NCI-H146 (cell line): ENCODE data around the gene EFS.
"Not testable (repeated sequence)": the region's sequence is repeated elsewhere in the genome, so short reads cannot be mapped to it uniquely, and the experiment has no call there.

Source experiments
- DNase-seq: peaks from one replicate; lab custom pipeline; 2025; lab: John Stamatoyannopoulos, UW

EFS gene

DNA sequence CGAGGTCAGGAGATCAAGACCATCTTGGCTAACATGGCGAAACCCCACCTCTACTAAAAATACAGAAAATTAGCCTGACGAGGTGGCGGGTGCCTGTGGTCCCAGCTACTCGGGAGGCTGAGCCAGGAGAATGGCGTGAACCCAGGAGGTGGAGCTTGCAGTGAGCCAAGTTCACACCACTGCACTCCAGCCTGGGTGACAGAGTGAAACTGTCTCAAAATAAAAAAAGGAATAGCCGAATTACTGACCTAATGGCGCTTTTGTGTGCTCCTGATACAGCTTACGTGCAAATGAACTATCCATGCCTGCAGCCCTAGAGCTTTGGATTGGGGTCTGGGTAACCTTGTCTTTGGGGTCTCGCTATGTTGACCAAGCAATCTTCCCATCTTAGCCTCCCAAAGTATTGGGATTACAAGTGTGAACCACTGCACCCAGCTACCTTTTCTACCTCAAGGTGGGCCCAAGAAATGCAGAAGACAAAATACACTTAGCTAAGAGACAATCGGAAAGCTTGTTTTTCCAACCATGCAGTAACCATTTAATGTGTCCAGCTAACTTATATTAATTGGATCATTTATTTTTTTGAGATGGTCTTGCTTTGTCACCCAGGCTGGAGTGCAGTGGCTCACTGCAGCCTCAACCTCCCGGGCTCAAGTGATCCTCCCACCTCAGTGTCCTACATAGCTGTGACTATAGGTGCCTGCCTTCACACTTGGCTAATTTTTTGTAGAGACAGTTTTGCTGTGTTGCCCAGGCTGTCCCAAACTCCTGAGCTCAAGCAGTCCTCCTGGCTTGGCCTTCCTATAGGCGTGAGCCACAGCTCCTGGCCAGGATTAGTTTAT lies 38.3 kb downstream of the EFS start:
- DNase-seq, result no peak

- DNase-seq, result not testable (repeated sequence)
Measured at GRCh38 chr14:23325746-23326145, 39.2 kb downstream of the EFS start.

DNA sequence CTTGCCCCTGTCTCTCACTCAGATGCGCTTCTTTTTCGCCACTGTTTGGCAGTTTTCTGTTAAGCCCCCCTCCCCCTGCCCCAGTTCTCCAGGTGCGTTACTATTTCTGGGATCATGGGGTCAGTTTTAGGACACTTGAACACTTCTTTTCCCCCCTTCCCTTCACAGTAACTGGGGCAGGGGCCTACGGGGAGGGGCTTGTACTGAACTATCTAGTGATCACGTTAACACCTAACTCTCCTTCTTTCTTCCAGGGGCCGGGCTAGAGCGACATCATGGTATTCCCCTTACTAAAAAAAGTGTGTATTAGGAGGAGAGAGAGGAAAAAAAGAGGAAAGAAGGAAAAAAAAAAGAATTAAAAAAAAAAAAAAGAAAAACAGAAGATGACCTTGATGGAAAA lies 40.0 kb downstream of the EFS start:
- DNase-seq, result no peak

DNA sequence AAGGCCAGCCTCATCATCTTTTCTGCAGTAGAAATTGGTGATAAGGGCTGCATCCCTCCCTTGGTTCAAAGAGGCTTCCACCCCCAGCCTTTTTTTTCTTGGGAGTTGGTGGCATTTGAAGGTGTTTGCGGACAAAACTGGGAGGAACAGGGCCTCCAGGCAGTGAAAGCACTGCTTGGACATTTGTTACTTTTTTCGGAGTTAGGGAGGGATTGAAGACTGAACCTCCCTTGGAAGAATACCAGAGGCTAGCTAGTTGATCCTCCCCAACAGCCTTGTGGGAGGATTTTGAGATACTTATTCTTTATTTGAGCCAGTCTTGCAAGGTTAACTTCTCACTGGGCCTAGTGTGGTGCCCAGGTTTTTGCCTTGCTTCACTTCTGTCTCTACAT lies 40.5 kb downstream of the EFS start:
- no peak for DNase-seq

DNA sequence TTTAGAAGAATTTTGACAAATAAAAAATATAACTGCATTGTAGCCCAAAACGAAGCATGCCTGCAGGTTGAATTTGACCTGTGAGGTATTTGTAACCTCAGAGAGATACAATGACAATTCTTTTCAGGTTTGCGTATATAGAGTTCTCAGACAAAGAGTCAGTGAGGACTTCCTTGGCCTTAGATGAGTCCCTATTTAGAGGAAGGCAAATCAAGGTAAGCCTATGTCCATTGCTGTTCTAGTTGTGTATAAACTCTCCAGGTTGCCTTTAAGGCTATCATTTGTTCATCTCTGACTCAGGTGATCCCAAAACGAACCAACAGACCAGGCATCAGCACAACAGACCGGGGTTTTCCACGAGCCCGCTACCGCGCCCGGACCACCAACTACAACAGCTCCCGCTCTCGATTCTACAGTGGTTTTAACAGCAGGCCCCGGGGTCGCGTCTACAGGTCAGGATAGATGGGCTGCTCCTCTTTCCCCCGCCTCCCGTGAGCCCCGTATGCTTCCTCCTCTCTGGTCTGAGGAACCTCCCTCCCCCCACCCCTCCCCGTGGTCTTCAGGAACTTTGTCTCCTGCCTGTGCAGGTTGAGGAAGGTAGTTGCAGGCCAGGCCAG lies 41.0 kb downstream of the EFS start:
- DNase-seq, result no peak

DNA sequence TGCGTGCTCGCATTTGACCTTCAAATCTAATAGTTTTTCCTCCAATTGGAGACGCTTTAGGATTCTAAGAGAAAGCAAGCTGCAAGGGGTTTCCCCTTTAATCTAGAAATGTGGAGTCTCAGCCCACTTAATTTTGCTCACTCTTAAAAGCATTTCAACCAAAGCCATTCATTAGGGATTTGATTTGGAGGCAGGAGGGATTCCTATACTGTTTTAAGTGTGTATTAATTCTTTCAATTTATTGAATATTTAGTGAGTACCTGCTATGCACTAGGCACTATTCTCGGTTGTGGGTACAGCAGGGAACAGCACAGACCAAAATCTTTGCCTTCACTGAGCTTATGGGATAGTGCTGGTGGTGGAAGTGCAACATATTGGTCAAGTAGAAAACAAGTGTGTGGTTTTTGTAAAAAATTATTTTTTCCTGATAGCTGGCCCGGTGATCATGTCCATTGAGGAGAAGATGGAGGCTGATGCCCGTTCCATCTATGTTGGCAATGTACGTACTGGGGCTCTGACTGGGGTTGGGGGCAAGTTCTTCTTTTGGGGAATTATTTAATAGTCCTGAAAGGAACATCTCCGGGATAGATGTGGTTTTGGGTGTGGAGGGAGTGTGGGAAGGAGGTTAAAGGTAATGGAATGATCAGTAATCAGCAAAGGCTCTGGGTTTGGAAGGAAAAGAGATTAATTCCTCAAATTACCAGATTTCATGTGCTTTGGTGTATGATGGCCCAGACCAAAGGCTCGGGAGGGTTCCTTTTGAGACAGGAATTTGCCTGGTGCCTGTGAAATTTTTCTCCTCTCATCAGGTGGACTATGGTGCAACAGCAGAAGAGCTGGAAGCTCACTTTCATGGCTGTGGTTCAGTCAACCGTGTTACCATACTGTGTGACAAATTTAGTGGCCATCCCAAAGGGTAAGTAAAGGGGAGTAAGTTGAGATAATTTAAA lies 42.1 kb downstream of the EFS start:
- DNase-seq, result no peak

DNA sequence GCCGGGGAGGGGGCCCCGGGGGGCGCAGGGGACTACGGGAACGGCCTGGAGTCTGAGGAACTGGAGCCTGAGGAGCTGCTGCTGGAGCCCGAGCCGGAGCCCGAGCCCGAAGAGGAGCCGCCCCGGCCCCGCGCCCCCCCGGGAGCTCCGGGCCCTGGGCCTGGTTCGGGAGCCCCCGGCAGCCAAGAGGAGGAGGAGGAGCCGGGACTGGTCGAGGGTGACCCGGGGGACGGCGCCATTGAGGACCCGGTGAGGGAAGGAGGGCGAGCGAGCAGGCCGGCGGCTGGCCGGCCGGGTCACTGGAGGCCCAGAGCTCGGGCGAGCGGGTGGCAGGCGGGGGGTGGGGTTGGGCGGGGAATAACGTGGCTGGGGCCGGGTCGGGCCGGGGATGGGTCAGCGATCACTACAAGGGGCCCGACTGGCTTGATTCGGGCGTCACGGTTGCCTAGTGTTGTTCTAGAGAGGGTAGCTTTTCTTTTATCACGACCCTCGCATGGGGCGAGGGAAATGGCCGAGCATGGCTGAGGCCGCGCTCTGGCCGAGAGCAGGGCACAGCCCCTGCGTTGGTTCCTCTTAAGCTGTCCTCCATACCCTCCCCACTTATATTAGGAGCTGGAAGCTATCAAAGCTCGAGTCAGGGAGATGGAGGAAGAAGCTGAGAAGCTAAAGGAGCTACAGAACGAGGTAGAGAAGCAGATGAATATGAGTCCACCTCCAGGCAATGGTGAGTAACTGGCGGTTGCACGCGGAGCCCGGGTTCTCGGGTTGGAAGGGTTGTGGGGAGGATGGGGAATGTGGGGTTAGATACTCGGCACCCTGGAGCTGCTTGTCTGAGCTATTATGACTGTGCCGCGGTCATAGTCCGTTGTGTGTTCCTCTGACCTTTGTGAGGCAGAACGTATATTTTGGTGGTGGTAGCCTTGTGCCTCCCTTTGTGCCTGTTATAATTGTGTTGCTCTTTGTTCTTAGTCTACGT lies 43.1 kb downstream of the EFS start:
- DNase-seq, result peak; percentile 57

GRCh38 chr14:23320584-23321571 lies 44.1 kb downstream of the EFS start, which contains the start of gene PABPN1:
Gene PABPN1, plus strand, starts transcription at chr14:23321457. Its CDS starts 13 bp downstream, at chr14:23321470.
- peak; percentile 100 for DNase-seq

- DNase-seq, result no peak
Measured at GRCh38 chr14:23319746-23320583, 45.0 kb downstream of the EFS start.

DNA sequence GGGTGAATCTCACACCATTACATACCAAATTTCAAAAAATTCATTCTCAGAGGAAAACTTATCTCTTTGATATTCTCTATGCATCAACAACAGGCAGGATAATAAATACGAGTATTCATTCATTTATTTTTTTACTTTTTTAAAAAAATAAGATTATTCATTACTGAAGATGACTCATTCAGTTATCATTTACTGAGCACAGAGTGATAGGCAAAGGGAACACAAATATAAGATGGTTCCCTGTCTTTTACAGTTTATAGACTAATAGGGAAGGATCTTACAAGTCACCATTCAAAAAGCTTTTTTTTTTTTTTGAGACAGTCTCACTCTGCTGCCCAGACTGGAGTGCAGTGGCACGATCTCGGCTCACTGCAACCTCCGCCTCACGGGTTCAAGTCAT lies 48.7 kb downstream of the EFS start:
- no peak for DNase-seq

- no peak for DNase-seq
Measured at GRCh38 chr14:23310546-23310945, 54.4 kb downstream of the EFS start.

- DNase-seq, result no peak
Measured at GRCh38 chr14:23308721-23309445, 56.1 kb downstream of the EFS start.

DNA sequence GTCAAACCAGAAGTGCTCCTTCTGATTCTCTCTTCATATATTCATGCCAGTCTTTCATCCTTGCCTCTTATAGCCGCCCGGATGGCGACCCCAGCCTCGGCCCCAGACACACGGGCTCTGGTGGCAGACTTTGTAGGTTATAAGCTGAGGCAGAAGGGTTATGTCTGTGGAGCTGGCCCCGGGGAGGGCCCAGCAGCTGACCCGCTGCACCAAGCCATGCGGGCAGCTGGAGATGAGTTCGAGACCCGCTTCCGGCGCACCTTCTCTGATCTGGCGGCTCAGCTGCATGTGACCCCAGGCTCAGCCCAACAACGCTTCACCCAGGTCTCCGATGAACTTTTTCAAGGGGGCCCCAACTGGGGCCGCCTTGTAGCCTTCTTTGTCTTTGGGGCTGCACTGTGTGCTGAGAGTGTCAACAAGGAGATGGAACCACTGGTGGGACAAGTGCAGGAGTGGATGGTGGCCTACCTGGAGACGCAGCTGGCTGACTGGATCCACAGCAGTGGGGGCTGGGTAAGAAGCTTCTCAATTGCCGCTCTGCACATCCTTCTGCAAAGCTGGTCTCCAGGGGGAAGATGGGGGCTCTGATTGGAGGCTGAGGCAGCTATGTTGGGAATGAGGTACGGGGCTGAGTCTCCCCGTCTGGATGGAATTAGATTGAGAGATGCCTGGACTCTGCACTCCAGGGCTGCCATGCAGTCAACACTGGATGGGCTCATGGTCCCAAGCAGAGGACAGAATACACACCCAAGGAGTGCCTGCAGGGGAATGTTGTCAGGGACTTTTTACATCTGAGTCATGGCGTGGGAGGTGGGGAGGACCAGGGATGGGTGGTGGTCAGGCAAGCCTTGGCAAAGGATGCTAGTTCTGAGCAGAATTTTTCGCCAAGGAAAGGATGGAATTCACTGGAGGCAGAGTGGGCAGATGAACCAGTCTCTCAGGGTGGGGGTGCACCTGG lies 57.0 kb downstream of the EFS start:
- DNase-seq, result no peak

GRCh38 chr14:23307146-23307530 lies 57.8 kb downstream of the EFS start:
- no peak for DNase-seq

DNA sequence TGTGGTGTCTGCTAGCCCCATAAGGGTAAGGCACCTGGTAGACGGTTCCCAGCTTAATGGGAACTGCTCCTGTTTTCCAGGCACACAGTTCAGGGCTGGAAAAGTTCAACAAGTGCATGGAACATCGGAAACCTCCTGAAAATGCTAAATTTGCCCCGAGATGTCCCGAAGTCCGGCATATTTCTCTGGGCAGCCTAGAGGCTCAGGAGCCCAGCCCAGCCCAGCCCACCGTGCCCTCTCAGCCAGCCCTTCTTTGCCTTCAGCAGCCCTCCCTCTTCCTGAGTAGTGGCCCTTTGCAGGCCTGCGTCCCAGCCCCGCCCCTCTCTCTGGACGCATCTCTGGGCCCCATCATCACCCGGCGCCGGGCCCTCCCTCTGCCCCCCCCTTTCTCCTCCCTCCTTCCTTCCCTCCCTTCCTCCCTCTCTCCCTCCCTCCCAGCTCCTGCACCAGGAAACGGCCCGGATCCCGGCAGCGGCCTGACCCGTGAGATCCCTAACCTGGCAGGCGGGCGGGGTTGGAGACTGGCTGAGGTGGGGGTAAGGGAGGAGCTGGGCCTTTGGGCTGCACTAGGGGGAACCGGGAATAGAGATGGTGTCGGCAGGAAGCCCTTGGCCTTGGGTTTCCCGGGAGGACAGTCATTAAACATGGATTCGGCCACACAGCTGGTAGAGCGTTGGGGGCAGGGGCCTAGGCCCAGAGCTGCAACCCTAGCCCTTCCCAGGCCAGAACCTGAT lies 58.4 kb downstream of the EFS start, which contains the start of gene BCL2L2:
BCL2L2 (plus strand) TSS at position 422 of the 734 bp plus-strand sequence. CDS start 935 bp downstream, outside the sequence.
- peak; percentile 93 for DNase-seq
